ENCODE measurements around the gene DNAL1.

DNA sequence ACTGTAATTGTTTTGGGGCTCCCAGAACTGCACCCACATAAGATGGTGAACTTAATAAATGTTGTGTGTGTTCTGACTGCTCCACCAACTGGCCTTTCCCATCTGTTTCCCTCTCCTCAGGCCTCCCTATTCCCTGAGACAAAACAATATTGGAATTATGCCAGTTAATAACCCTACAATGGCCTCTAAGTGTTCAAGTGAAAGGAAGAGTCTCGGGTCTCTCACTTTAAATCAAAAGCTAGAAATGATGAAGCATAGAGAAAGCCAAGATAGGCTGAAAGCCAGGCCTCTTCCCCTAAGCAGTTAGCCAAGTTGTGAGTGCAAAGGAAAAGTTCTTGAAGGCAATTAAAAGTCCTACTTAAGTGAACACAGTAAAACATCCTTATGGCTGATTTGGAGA is 19.1 kb upstream of the DNAL1 start:
- TF ChIP-seq, protein P1, sequence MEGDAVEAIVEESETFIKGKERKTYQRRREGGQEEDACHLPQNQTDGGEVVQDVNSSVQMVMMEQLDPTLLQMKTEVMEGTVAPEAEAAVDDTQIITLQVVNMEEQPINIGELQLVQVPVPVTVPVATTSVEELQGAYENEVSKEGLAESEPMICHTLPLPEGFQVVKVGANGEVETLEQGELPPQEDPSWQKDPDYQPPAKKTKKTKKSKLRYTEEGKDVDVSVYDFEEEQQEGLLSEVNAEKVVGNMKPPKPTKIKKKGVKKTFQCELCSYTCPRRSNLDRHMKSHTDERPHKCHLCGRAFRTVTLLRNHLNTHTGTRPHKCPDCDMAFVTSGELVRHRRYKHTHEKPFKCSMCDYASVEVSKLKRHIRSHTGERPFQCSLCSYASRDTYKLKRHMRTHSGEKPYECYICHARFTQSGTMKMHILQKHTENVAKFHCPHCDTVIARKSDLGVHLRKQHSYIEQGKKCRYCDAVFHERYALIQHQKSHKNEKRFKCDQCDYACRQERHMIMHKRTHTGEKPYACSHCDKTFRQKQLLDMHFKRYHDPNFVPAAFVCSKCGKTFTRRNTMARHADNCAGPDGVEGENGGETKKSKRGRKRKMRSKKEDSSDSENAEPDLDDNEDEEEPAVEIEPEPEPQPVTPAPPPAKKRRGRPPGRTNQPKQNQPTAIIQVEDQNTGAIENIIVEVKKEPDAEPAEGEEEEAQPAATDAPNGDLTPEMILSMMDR (IDR thresholded peaks at IDR 0.05; ENCODE audit: poor library complexity), result no peak
- no peak for TF ChIP-seq EZH2 (IDR thresholded peaks at IDR 0.05; ENCODE audit: borderline replicate concordance)
- TF ChIP-seq EZH2phosphoT487 (IDR thresholded peaks at IDR 0.05; ENCODE audit: low read depth, severe bottlenecking, unreplicated experiment), result no peak
